Right lobe of liver (tissue), 6 donors: ENCODE results near the gene LIX1. TPM values are rescaled to one million over a fixed set of nuclear protein-coding genes. Genes with fewer than 3 reads are reported as not detected.

ENCODE experiments used
- ATAC-seq, 4 donors: fragments of 200-7000 bp; cut with Tn5 transposase; one replicate each; pipeline ENCODE4 v1.9.1; 2020; ENCODE audit warnings: mild to moderate bottlenecking in 4 of 4, moderate library complexity in 4 of 4
- DNase-seq, 3 donors: peaks; one replicate each; pipeline ENCODE4 v3.0.0-alpha.2; 2020
- H3K27ac ChIP-seq, 3 donors: fragments of 200-600 bp; one replicate each; pipeline ENCODE4 v1.8.0; 2022
- H3K27me3 ChIP-seq, 2 donors: fragments of 200-600 bp; one replicate each; pipeline ENCODE4 v1.8.0; 2022
- H3K36me3 ChIP-seq, 4 donors: fragments of 200-600 bp; sonication (generic) in 1 of 4; one replicate each; pipeline versions ENCODE4 v1.5.1 to v1.8.0; 2017 to 2022; ENCODE audit warnings: control low read depth in 1 of 4
- H3K4me1 ChIP-seq, 4 donors: fragments of 200-600 bp; sonication (generic) in 1 of 4; one replicate each; pipeline versions ENCODE4 v1.5.1 to v1.8.0; 2017 to 2022; ENCODE audit warnings: control low read depth in 1 of 4
- H3K4me3 ChIP-seq, 3 donors: fragments of 200-600 bp; one replicate each; pipeline ENCODE4 v1.8.0; 2022
- H3K9me3 ChIP-seq, 4 donors: fragments of 200-600 bp; sonication (generic) in 1 of 4; one replicate each; pipeline versions ENCODE4 v1.5.1 to v1.8.0; 2017 to 2022; ENCODE audit warnings: control low read depth in 1 of 4
- CTCF ChIP-seq, 4 donors: fragments of 200-600 bp in 3 of 4; fragments of 450-650 bp in 1 of 4; IDR thresholded peaks; one replicate each; pipeline versions ENCODE4 v1.5.1 to v1.8.0; 2016 to 2022; ENCODE audit warnings: antibody characterized with exemption in 4 of 4, mild to moderate bottlenecking in 2 of 4
- POLR2A ChIP-seq: fragments of 450-650 bp; IDR thresholded peaks from one replicate; pipeline ENCODE4 v1.6.1; 2017; ENCODE audit warnings: antibody characterized with exemption, mild to moderate bottlenecking
- WGBS: methylation state at CpG from one replicate; pipeline ENCODE4 v1.1.6; 2018; ENCODE audit warnings: low coverage, low lambda C conversion rate; ENCODE audit not compliant: insufficient coverage; ENCODE audit errors: missing lambda C conversion rate; 5-methylcytosine and 5-hydroxymethylcytosine counted together
- intact Hi-C, 2 donors: fragments of 100-400 bp; cut with DNase I; formaldehyde crosslinking; loops; one replicate each; pipeline versions ENCODE4 v1.11.2 to v1.14.1; 2022
- total RNA-seq, 6 experiments: library from RNA; depleted of rRNA in 2 of 6; stranded (reverse); fragments of >200 nt in 2 of 6; fragmentation: NEBNext Ultra II Directional in 3 of 6; extraction: Animal tissue kit (Norgen Biotek cat#: 25700) in 3 of 6; gene quantifications; one replicate each; pipeline versions ENCODE4 v1.1.0 to v1.2.4, GENCODE V29; 2016 to 2023
- donor health status: DM: no; HTN: yes; CAD: no.
- donor health status: DM: no; HTN: no; CAD: no.
- donor health status: DM: no; HTN: no; CAD: no.
- donor health status: DM: no; HTN: yes; CAD: no.
- donor health status: DM: no; HTN: yes; CAD: no.

LIX1 gene
- total RNA-seq, 6 experiments from 2014 or later = not detected

- H3K27me3 ChIP-seq = no peaks in the 10 kb centered on the region
- H3K4me1 ChIP-seq = no peaks in the 10 kb centered on the region
- ATAC-seq = peak in 1 of 4 donors; percentile 19
- peaks cover 0 to 70% (median 22%) of the 10 kb centered on the region in 4 donors for H3K36me3 ChIP-seq
- 56% methylated on average over 6 of the region's 6 CpGs for WGBS
- TF ChIP-seq CTCF (IDR thresholded peaks at IDR 0.05) (no peak), POLR2A (no peak)
- DNase-seq = no peak
- intact Hi-C loops = no loop called here
- no peak overlapping the region for H3K4me3 ChIP-seq
- no peaks in the 10 kb centered on the region for H3K9me3 ChIP-seq
- no peak overlapping the region for H3K27ac ChIP-seq
These were observed 25.0 kb upstream of the LIX1 start for GRCh38 chr5:97167435-97167834.

- no peak for DNase-seq
- H3K4me1 ChIP-seq = no peaks in the 10 kb centered on the region
These were observed 23.3 kb upstream of the LIX1 start for GRCh38 chr5:97165726-97166125.

GRCh38 chr5:97164846-97165245, 22.4 kb upstream of the LIX1 start:
- DNase-seq (no peak), ATAC-seq (no peak)
- no peak overlapping the region for H3K27ac ChIP-seq
- no peaks in the 10 kb centered on the region for H3K27me3 ChIP-seq
- intact Hi-C loops = no loop called here
- H3K36me3 ChIP-seq = peaks cover 0 to 56% (median 13%) of the 10 kb centered on the region in 4 donors
- H3K9me3 ChIP-seq = no peaks in the 10 kb centered on the region
- H3K4me1 ChIP-seq = no peaks in the 10 kb centered on the region
- H3K4me3 ChIP-seq = no peak overlapping the region
- TF ChIP-seq CTCF (IDR thresholded peaks at IDR 0.05) (no peak), POLR2A (no peak)

More at GRCh38 chr5:97165726-97166125, 23.3 kb upstream of the LIX1 start:
- H3K4me3 ChIP-seq = no peak overlapping the region
- ATAC-seq = peak in 2 of 4 donors; percentile 35 to 67
- H3K27ac ChIP-seq = no peak overlapping the region
- H3K27me3 ChIP-seq = no peaks in the 10 kb centered on the region
- no peaks in the 10 kb centered on the region for H3K9me3 ChIP-seq
- no peak for TF ChIP-seq CTCF (IDR thresholded peaks at IDR 0.05)
- TF ChIP-seq POLR2A = no peak
- WGBS = 29% methylated on average over 1 of the region's 1 CpG
- H3K36me3 ChIP-seq = peaks cover 0 to 61% (median 17%) of the 10 kb centered on the region in 4 donors
- intact Hi-C loops = no loop called here

- intact Hi-C loops = no loop called here
- no peaks in the 10 kb centered on the region for H3K4me1 ChIP-seq
- H3K9me3 ChIP-seq = no peaks in the 10 kb centered on the region
- DNase-seq (no peak), ATAC-seq (no peak)
- no peak overlapping the region for H3K27ac ChIP-seq
- peaks cover 0 to 47% (median 13%) of the 10 kb centered on the region in 4 donors for H3K36me3 ChIP-seq
- TF ChIP-seq POLR2A (no peak), CTCF (IDR thresholded peaks at IDR 0.05) (no peak)
- WGBS = 87% methylated on average over 3 of the region's 5 CpGs
- no peaks in the 10 kb centered on the region for H3K27me3 ChIP-seq
- H3K4me3 ChIP-seq = no peak overlapping the region
These were observed 21.4 kb upstream of the LIX1 start for GRCh38 chr5:97163790-97164285.

- TF ChIP-seq CTCF (IDR thresholded peaks at IDR 0.05) (peak; percentile 35 to 69 (median 58)), POLR2A (no peak)
- no peaks in the 10 kb centered on the region for H3K4me1 ChIP-seq
- H3K4me3 ChIP-seq = no peak overlapping the region
- ATAC-seq = peak in 3 of 4 donors; percentile 41 to 49 (median 44)
- no peak overlapping the region for H3K27ac ChIP-seq
- intact Hi-C loops = no loop called here
- no peaks in the 10 kb centered on the region for H3K9me3 ChIP-seq
- H3K36me3 ChIP-seq = peaks cover 0 to 42% (median 13%) of the 10 kb centered on the region in 4 donors
- H3K27me3 ChIP-seq = no peaks in the 10 kb centered on the region
- DNase-seq = no peak
These were observed 21.0 kb upstream of the LIX1 start for GRCh38 chr5:97163360-97163764.
